Epidermal melanocyte (primary cell): ENCODE results near the gene ZFP36L2.
"Not testable (repeated sequence)": the region's sequence is repeated elsewhere in the genome, so short reads cannot be mapped to it uniquely, and the experiment has no call there.

Experiments used
- DNase-seq: peaks from one replicate; pipeline ENCODE4 v3.0.0; 2011; ENCODE audit warnings: low spot score; ENCODE audit not compliant: insufficient read length

The ZFP36L2 gene

GRCh38 chr2:43210125-43210466, 16.3 kb downstream of the ZFP36L2 start:
- DNase-seq: no peak

GRCh38 chr2:43209204-43209717, 17.1 kb downstream of the ZFP36L2 start:
- no peak for DNase-seq

GRCh38 chr2:43207553-43208300, 18.7 kb downstream of the ZFP36L2 start:
- DNase-seq: no peak

- no peak for DNase-seq
Observed at GRCh38 chr2:43206602-43207001, 19.8 kb downstream of the ZFP36L2 start.

GRCh38 chr2:43203373-43203772, 23.0 kb downstream of the ZFP36L2 start:
- no peak for DNase-seq

- DNase-seq: no peak
Observed at GRCh38 chr2:43202289-43202688, 24.1 kb downstream of the ZFP36L2 start.

GRCh38 chr2:43201497-43201896, 24.9 kb downstream of the ZFP36L2 start:
- no peak for DNase-seq

GRCh38 chr2:43201016-43201415, 25.4 kb downstream of the ZFP36L2 start:
- no peak for DNase-seq

GRCh38 chr2:43199492-43200488, 26.6 kb downstream of the ZFP36L2 start:
- no peak for DNase-seq

- DNase-seq: no peak
Observed at GRCh38 chr2:43198263-43198662, 28.1 kb downstream of the ZFP36L2 start.

- DNase-seq: no peak
Observed at GRCh38 chr2:43197588-43197896, 28.9 kb downstream of the ZFP36L2 start.

- DNase-seq: no peak
Observed at GRCh38 chr2:43196768-43197587, 29.4 kb downstream of the ZFP36L2 start.

GRCh38 chr2:43194121-43194869, 32.1 kb downstream of the ZFP36L2 start:
- DNase-seq: no peak

- DNase-seq: no peak
Observed at GRCh38 chr2:43193652-43194120, 32.7 kb downstream of the ZFP36L2 start.

GRCh38 chr2:43192744-43193651, 33.4 kb downstream of the ZFP36L2 start:
- DNase-seq: no peak

- DNase-seq: no peak
Observed at GRCh38 chr2:43191947-43192516, 34.4 kb downstream of the ZFP36L2 start.

- no peak for DNase-seq
Observed at GRCh38 chr2:43190311-43191052, 35.9 kb downstream of the ZFP36L2 start.

- not testable (repeated sequence) for DNase-seq
Observed at GRCh38 chr2:43189861-43190260, 36.5 kb downstream of the ZFP36L2 start.
